Brain microvascular endothelial cell (primary cell): ENCODE data around the gene CRIP2.

ENCODE experiments used
- DNase-seq: peaks from one replicate; pipeline ENCODE4 v3.0.0-alpha.2; 2020
- H3K27ac ChIP-seq: fragments of 250-450 bp; sonication (Bioruptor Pico); 2 replicates; pipeline ENCODE4 v1.5.1; 2020; ENCODE audit warnings: mild to moderate bottlenecking, moderate library complexity
- H3K27me3 ChIP-seq: fragments of 250-450 bp; sonication (Bioruptor Pico); replicated peaks from 2 replicates; pipeline ENCODE4 v1.5.1; 2020; ENCODE audit warnings: mild to moderate bottlenecking
- H3K36me3 ChIP-seq: fragments of 250-450 bp; sonication (Bioruptor Pico); replicated peaks from 2 replicates; pipeline ENCODE4 v1.5.1; 2020; ENCODE audit warnings: mild to moderate bottlenecking
- H3K4me3 ChIP-seq: 2 replicates; pipeline ENCODE4 v1.5.1; 2011; ENCODE audit warnings: low read depth, mild to moderate bottlenecking, control low read depth, low read length, moderate library complexity
- in situ Hi-C: cut with HindIII; loops from 2 replicates; pipeline ENCODE4 v1.10.0; 2017; ENCODE audit warnings: low sequenced_read_pairs, low pct_ligation_motif_present
- TF ChIP-seq, protein P1 (sequence below): IDR thresholded peaks from 2 replicates; pipeline ENCODE4 v1.5.1; 2011; ENCODE audit warnings: low read depth, mild to moderate bottlenecking, moderate library complexity, low read length, control low read depth, inconsistent platforms; ENCODE audit errors: missing control alignments

CRIP2 gene

DNA sequence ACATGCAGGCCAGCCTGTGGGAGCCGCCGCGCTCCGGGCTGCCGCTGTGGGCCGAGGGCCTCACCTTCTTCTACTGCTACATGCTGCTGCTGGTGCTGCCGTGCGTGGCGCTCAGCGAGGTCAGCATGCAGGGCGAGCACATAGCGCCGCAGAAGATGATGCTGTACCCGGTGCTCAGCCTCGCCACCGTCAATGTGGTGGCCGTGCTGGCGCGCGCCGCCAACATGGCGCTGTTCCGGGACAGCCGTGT, 54.6 kb downstream of the CRIP2 start:
- Histone ChIP-seq H3K36me3 (no peaks in the 10 kb centered on the region), H3K27ac (no peak overlapping the region), H3K27me3 (no peaks in the 10 kb centered on the region), H3K4me3 (no peak overlapping the region)
- DNase-seq: no peak
- TF ChIP-seq, protein P1, sequence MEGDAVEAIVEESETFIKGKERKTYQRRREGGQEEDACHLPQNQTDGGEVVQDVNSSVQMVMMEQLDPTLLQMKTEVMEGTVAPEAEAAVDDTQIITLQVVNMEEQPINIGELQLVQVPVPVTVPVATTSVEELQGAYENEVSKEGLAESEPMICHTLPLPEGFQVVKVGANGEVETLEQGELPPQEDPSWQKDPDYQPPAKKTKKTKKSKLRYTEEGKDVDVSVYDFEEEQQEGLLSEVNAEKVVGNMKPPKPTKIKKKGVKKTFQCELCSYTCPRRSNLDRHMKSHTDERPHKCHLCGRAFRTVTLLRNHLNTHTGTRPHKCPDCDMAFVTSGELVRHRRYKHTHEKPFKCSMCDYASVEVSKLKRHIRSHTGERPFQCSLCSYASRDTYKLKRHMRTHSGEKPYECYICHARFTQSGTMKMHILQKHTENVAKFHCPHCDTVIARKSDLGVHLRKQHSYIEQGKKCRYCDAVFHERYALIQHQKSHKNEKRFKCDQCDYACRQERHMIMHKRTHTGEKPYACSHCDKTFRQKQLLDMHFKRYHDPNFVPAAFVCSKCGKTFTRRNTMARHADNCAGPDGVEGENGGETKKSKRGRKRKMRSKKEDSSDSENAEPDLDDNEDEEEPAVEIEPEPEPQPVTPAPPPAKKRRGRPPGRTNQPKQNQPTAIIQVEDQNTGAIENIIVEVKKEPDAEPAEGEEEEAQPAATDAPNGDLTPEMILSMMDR: no peak
- in situ Hi-C loops: no loop called here
